Measurements from ENCODE around the gene PABPC1L. TPM values are rescaled to one million over a fixed set of nuclear protein-coding genes. Genes with fewer than 3 reads are reported as not detected.
A peak's percentile ranks its signal among the peaks of the same experiment; 100 is the strongest.

The PABPC1L gene
- total and polyA plus RNA-seq, 2 of the 13 experiments (the other 11 are each of a cell fraction or from before 2014, with no cell fraction given), result 30.8 to 252 TPM

- TF ChIP-seq ZUFSP (CRISPR knock-in tag; IDR thresholded peaks at IDR 0.05; ENCODE audit: borderline replicate concordance) (no peak), TSC22D2 (CRISPR knock-in tag; IDR thresholded peaks at IDR 0.05; ENCODE audit: borderline replicate concordance) (peak; percentile 85; the same call in 1 of the 2 replicates), SNAPC4 (CRISPR knock-in tag; IDR thresholded peaks at IDR 0.05) (no peak), CHCHD3 (CRISPR knock-in tag; IDR thresholded peaks at IDR 0.05) (0 out of 2 replicates have a peak, but pooled peaks have one; percentile 14), ZNF570 (CRISPR knock-in tag; IDR thresholded peaks at IDR 0.05; ENCODE audit: borderline replicate concordance) (no peak), PTBP1 (IDR thresholded peaks at IDR 0.05; ENCODE audit: low read depth, low read length, poor library complexity, severe bottlenecking) (peak; percentile 84), ZNF773 (CRISPR knock-in tag; IDR thresholded peaks at IDR 0.05; ENCODE audit: borderline replicate concordance) (peak; percentile 74; the same call in 1 of the 2 replicates), MED1 (CRISPR knock-in tag; IDR thresholded peaks at IDR 0.05) (peak; percentile 49; the same call in 1 of the 2 replicates), ZIK1 (CRISPR knock-in tag; IDR thresholded peaks at IDR 0.05; ENCODE audit: borderline replicate concordance, low read depth) (peak; percentile 66; the same call in 1 of the 2 replicates), KDM5B (CRISPR knock-in tag; IDR thresholded peaks at IDR 0.05; ENCODE audit: borderline replicate concordance) (peak; percentile 89), MIER3 (CRISPR knock-in tag; IDR thresholded peaks at IDR 0.05; ENCODE audit: borderline replicate concordance) (peak; percentile 93; the same call in 1 of the 2 replicates), ZSCAN30 (CRISPR knock-in tag; IDR thresholded peaks at IDR 0.05) (peak; percentile 90), RORA (CRISPR knock-in tag; IDR thresholded peaks at IDR 0.05) (no peak), CENPX (CRISPR knock-in tag; IDR thresholded peaks at IDR 0.05) (no peak), ZNF713 (CRISPR knock-in tag; IDR thresholded peaks at IDR 0.05) (no peak), ZNF180 (CRISPR knock-in tag; IDR thresholded peaks at IDR 0.05; ENCODE audit: borderline replicate concordance, low read depth) (0 out of 2 replicates have a peak, but pooled peaks have one; percentile 44), NFATC3 (CRISPR knock-in tag; IDR thresholded peaks at IDR 0.05) (no peak), ZFP90 (CRISPR knock-in tag; IDR thresholded peaks at IDR 0.05; ENCODE audit: borderline replicate concordance) (no peak; the same call in 1 of the 2 replicates), HOXA7 (CRISPR knock-in tag; IDR thresholded peaks at IDR 0.05) (no peak), TBL1XR1 (IDR thresholded peaks at IDR 0.05; ENCODE audit: borderline replicate concordance, low read length, partially characterized antibody) (no peak)
- TF ChIP-seq, protein P1, sequence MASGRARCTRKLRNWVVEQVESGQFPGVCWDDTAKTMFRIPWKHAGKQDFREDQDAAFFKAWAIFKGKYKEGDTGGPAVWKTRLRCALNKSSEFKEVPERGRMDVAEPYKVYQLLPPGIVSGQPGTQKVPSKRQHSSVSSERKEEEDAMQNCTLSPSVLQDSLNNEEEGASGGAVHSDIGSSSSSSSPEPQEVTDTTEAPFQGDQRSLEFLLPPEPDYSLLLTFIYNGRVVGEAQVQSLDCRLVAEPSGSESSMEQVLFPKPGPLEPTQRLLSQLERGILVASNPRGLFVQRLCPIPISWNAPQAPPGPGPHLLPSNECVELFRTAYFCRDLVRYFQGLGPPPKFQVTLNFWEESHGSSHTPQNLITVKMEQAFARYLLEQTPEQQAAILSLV (CRISPR knock-in tag; IDR thresholded peaks at IDR 0.05; ENCODE audit: borderline replicate concordance), result peak; percentile 92
Measured at GRCh38 chr20:44885392-44886265, 24.2 kb upstream of the PABPC1L start, which contains the start of gene YWHAB (continued).

Measured in HepG2 (cell line).